GM12801 (cell line): ENCODE results near the gene NRG3.

ENCODE experiments used
- TF ChIP-seq, protein P1 (sequence below): IDR thresholded peaks from one replicate; pipeline ENCODE4 v1.5.1; 2011; ENCODE audit warnings: control low read depth; ENCODE audit not compliant: insufficient read length; ENCODE audit errors: extremely low read depth

Gene NRG3

DNA sequence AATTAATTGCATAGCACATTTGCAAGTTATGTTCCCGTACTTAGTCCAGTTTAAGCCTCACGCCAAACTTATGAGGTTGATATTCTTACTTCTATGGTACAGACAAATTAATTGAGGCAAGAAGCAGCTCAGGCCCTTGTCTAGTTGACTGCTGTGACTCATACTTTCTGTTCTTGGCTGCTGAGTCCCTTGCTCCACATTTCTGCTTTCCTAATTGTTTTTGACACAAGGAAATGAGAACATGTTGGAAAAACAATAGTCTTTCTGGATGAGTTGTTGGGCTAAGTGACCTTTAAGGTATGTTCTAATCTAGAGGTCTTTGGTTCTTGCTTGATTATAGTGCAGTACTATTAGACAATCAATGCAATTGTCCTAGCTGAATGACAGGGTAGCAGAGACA lies 331.8 kb downstream of the NRG3 start:
- TF ChIP-seq, protein P1, sequence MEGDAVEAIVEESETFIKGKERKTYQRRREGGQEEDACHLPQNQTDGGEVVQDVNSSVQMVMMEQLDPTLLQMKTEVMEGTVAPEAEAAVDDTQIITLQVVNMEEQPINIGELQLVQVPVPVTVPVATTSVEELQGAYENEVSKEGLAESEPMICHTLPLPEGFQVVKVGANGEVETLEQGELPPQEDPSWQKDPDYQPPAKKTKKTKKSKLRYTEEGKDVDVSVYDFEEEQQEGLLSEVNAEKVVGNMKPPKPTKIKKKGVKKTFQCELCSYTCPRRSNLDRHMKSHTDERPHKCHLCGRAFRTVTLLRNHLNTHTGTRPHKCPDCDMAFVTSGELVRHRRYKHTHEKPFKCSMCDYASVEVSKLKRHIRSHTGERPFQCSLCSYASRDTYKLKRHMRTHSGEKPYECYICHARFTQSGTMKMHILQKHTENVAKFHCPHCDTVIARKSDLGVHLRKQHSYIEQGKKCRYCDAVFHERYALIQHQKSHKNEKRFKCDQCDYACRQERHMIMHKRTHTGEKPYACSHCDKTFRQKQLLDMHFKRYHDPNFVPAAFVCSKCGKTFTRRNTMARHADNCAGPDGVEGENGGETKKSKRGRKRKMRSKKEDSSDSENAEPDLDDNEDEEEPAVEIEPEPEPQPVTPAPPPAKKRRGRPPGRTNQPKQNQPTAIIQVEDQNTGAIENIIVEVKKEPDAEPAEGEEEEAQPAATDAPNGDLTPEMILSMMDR = no peak

DNA sequence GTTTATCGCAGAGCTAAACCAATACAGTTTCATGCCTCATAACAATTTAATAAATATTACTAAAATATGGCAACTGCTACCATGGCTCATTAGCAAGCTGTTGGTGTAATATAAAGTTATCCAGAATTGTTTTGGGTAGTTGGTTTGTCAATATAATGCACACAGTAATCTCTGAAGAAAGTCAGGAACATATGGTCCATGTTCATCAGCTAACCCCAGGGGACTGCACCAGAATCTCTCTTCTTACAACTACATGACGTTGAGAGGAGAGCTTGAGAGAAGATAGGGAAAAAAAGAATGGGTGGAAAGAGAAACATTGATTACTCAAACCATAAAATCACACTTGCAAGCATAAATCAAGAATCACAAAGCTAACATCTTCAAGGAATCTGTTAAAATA lies 333.7 kb downstream of the NRG3 start:
- TF ChIP-seq, protein P1 = no peak

DNA sequence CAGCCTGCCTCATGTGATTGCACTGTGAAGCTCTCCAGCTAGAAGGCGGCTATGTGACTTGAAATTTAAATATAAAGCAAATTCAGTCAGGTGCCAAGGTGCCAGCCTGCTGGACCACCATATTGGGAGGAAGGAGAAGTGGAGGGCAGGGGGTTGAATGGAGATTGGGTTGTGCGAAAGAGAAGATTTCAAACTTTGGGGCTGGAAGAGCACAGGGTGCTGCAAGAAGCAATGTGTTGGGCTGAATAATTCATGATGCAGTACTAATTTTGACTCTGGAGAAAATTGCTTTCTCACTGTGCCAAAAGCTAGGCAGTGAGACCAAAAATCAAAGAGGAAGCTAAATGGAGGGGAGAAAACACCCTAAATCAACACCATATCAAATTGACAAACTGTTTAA lies 335.3 kb downstream of the NRG3 start:
- TF ChIP-seq, protein P1 = no peak

DNA sequence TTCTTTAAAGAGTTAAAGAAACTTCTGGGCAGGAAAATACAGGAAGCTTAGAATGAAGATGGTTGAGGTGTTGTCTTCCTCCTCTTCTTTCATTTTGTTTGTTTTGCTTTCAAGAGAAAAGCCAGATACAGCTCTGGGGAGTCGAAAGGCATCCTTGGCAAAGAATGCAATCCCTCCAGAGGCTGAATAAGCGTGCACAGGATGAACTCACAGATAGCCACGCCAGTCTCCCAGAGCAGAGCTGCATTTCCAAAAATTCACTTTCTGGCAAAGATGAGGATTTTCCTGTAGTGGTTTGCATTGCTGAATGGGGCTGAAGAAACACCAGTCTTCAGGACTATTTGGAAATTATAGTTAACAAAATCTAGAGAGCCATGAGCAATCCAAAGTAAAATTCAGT lies 336.4 kb downstream of the NRG3 start:
- TF ChIP-seq, protein P1 = no peak

DNA sequence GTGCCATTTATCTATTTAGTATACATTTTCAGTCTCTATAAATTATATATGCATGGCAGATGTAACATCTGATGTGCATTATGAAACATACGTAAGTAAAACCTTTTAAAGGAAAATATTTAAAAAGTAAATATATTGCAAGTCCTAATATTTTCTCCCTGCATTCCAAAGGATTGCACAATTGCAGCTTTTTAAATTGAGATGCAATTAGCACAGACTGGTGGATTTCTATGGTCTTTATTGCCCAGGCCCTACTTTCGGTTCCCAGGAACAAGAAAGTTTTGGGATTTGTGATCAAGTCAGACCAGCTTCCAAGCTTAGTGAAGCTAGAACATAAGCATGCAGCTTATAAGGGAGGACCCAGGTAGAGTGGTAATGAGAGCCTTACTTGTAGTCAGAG lies 337.8 kb downstream of the NRG3 start:
- TF ChIP-seq, protein P1 = no peak

DNA sequence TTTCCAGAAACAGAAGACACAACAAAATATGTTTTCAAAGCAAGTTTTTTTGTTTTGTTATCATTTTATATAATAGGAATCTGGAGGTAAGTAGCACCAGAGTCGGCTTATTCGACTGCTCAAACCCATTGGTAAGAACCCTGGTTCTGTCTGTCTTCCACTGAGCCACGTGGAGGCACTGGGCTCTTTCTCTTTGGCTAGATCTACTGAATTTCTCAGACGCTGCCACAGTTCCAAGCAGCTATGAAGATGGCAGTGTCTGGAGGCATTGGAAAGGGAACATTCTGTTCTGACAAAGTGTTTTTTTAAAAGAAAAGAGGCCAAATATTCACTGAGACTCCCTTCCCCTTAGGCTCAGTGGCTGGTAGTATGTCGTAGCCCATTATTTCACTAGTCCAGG lies 338.8 kb downstream of the NRG3 start:
- TF ChIP-seq, protein P1 = no peak

DNA sequence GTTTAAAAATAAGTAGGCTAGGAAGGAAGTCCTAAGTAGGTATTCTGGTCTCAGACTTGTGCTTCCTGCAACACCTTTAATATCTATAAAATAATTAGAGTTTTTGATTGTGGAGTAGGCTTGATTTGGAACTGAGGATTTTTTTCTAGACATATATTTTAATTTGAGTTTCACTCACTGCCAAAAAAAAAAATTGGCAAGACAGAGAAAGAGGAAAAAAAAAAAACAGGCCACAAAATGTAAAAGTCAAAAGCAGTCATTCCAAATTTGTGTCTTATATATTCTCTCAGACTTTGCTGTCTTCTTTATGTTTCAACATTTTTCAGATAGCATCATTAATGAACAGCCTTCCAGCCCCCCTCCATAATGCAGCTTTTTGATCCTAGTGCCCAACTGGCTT lies 346.1 kb downstream of the NRG3 start:
- TF ChIP-seq, protein P1 = no peak
